HG03432 (cell line): ENCODE results near the gene SCN1B.
"Not testable (repeated sequence)": the region's sequence is repeated elsewhere in the genome, so short reads cannot be mapped to it uniquely, and the experiment has no call there.

Source experiments
- ATAC-seq: cut with Tn5 transposase; IDR thresholded peaks from one replicate; pipeline ENCODE4 v1.9.1; 2021; ENCODE audit warnings: mild to moderate bottlenecking, moderate library complexity; ENCODE audit not compliant: unreplicated experiment

The SCN1B gene

DNA sequence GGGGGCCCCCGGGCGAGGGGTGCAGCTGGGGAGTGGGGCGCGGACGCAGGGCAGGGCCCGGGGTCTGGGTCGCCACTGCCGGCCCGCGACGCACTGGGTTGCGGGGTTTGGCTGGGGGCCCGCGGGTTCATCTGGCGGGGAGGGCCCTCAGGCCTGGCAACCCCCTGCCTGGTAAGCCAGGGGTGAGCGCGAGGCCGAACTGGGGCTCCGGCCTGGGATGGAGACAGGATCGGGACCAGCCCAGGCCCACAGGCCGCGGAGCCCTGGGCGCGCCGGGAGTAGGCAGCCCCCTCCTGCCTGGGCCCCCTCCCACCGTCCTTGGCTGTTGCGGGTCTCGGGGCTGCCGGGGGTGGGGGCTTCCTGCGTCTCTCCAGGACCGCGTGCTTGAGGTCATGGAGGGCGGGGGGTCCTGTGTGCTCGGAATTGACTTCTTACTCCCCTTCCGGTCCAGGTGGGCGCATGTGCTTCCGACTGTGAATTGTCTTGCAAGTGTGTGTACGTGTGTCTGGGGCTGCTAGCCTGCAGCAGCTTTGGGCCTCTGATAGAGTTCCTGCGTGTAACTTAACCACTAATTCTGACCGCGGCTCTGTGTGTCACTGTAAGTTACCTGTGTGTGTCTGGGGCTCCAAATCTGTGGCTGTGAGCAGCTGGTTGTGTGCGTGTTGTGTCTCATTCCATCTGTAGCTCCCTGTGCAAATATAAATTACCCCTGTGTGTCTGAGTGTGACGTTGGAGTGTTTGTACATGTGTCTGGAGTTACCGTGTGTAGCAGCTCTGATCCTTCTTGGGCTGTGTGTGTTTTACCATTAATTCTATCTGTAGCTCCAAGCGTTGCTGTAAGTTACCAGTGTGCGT, 29.4 kb upstream of the SCN1B start:
- peak; percentile 21 for ATAC-seq

DNA sequence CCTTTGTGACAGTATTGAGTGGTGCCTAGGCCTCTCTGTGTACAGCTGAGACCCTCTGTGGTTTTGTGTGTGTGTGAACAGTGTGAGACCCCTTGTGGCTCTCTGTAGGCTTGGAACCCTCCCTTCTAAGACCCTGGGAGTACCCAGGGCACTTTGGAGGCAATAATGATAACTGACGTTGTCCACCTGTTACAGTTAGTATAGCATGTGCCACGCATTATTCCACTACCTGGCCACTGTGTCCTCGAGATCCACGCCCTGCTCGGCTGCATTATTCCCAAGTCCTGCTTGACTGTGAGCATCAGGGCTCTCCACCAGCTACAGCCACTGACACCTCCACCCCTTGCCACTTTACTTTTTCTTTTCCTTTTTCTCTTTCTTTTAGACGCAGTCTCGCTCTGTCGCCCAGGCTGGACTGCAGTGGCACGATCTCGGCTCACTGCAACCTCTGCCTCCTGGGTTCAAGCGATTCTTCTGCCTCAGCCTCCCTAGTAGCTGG, 28.2 kb upstream of the SCN1B start:
- no peak for ATAC-seq

DNA sequence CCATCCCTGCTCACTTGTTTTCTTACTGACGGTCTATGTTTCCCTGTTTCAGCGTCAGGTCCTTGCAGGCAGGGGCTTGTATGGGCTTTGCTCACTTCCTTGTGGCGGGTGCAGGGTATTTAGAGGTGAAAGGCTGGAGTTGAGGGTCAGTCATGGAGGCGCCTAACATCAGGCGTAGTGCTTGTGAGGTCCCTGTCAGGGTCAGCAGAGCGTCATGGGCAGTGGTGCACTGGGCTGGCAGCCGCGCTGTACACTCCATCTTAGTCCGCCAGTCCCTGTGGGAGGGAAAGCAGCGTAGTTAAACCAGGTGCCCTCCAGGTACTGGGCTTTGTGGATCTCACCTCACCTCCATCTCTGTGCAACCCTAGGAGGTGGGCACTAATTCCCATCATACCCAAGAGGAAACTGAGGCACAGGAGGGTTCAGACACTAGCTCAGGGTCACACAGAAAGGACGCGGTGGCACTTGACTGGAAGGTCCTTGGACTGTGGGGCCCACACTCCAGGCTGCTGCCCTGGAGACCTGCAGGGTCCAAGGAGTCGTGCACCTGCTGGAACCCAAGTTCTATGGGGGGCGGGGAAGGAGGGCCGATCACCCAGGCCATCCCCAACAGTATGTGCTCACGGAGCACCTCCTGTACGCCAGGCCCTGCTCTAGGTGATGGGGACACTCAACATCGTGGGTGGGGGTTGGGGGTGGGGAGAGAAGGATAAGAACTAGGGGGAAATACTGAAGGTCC, 25.6 kb upstream of the SCN1B start:
- no peak for ATAC-seq

DNA sequence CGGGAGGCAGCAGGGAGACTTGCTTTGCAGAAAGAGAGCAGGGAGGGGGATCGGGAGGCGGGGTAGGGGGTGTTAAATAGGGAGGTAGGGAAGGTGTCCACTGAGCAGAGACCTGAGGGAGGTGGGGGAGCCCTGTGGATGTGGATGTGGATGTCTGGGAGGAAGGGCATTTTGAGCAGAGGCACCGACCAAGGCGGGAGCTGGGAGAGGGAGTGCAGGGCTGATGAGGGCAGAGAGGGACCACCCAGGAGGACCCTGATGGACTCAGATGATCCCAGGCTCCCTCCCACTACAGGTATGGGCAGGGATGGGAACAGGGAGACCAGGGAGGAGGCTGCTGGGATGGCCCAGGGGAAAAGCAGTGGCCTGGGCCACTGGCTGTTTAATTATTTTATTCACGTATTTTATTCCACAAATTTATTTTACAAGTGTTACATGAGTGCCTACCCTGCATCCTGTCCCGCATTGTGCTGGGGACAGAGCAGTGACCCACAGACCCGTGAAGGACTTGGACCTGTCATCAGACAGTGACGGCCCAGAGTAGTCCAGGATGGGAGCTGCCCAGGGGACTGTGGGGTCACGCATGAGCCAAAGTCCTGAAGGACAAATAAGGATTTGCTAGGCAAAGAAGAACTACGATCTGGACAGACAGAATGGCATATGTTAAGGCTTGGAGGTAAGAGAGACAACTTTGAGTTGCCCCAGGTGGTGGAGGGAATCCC, 24.9 kb upstream of the SCN1B start:
- ATAC-seq = no peak

DNA sequence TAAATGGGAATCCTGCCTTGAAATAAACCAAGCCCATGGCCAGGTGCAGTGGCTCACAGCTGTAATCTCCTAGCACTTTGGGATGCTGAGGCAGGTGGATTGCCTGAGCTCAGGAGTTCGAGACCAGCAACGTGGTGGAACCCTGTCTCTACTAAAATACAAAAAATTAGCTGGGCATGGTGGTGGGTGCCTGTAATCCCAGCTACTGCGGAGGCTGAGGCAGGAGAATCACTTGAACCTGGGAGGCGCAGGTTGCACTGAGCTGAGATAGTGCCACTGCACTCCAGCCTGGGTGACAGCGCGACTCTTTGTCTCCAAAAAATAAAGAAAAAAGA, 24.3 kb upstream of the SCN1B start:
- ATAC-seq = not testable (repeated sequence)

DNA sequence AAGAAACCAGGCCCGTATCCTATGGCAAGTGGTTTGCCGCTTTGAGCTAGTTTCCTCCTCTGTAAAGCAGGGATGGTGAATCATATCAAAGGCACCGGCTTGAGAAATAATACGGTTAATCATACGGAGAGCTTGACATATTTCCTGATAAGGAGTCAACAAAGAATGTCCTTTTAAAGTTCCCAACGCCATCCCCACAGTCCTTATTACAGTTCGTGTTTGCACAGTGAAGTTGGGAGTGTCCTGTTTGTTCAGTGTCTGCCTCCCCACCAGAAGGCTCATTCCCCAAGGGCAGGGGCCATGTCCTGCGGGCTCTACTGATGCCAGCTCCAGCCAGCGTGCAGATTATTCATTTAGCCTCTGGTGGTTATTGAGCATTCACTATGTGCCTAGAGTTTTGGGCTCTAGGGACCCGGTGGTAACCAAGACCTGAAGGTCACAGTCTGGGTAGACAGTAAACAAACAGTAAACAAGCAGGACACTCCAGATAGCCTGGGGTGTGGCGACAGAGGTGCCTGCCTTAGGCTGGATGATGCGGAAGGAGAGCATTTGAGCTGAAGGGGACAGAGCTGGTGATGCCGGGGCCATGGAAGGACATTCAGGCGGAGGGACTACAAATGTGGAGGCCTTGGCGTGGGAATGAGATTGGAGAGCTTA, 23.8 kb upstream of the SCN1B start:
- no peak for ATAC-seq

DNA sequence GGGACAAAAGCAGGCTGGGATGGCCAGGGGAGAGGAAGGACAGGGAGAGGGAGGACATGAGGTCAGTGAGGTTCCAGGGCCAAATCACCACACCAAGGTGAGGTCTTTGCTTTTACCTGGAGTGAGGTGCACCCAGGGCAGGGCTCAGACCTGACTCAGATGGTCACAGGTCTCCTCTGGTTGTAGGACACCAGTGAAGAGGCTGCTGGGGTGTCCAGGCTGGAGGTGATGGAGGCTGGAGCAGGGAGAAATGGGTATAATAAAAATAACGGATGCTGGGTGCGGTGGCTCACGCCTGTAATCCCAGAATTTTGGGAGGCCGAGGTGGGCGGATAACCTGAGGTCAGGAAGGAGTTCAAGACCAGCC, 23.3 kb upstream of the SCN1B start:
- no peak for ATAC-seq

DNA sequence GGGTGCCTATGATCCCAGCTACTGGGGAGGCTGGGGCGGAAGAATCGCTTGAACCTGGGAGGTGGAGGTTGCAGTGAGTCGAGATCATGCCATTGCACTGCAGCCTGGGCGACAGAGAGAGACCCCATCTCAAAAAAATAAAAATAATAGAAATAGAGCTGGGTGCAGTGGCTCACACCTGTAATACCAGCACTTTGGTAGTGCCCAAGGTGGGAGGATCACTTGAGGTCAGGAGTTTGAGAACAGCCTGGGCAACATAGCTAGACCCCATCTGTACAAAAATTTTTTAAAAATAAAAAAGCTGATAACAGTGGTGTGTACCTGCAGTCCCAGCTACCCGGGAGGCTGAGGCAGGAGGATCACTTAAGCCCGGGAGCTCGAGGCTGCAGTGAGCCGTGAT, 22.8 kb upstream of the SCN1B start:
- ATAC-seq = not testable (repeated sequence)

DNA sequence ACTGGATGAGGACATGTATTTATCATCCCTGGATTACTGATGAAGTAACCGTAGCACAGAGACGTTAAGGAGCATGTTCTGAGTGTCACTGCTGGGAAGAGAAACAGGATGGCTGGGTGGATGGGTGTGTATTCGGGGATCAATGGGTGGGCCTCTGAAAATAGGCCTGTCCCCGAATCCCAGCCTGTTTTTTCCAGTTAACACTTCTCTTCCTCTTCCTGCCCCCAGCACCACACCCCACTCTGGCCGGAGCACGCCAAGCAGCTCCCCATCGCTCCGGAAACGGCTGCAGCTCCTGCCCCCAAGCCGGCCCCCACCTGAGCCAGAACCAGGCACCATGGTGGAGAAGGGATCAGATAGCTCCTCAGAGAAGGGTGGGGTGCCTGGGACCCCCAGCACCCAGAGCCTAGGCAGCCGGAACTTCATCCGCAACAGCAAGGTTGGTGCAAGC, 21.4 kb upstream of the SCN1B start:
- ATAC-seq = no peak

DNA sequence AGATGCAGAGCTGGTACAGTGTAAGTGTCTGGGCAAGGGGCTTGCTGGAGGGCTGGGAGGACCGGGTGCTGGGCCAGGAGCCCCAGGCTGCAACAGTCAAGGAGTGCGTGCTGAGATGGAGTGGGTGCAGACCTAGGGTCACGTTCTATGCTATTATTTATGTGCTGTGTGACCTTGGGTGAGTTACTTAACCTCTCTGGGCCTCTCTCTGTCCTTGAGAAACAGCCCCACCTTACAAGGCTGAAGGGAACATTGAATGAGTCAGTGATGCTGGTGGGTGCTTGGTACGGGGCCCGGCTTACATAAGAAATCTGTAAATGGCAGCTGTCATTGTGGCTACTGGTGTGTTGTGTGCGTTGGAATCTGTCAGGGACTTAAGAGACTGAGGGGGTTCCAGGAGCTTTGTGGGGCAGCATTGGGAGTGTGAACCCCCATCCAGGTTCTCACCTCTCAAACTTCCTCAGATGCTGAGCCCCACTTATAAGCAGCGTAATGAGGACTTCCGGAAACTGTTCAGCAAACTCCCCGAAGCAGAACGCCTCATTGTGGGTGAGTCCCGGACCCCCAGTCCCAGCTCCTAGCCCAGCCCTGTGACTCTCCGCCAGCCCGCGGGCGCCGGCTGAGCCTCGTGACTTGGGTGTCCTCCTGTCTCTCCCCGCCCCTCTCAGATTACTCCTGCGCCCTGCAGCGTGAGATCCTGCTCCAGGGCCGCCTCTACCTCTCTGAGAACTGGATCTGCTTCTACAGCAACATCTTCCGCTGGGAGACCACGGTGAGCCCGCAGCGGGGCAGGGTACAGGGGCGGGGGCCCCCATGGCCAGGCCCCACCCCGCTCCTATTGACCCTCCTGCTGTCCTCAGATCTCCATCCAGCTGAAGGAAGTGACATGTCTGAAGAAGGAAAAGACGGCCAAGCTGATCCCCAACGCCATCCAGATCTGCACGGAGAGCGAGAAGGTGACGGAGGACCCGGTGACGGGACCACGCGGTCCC, 20.6 kb upstream of the SCN1B start:
- ATAC-seq = no peak

DNA sequence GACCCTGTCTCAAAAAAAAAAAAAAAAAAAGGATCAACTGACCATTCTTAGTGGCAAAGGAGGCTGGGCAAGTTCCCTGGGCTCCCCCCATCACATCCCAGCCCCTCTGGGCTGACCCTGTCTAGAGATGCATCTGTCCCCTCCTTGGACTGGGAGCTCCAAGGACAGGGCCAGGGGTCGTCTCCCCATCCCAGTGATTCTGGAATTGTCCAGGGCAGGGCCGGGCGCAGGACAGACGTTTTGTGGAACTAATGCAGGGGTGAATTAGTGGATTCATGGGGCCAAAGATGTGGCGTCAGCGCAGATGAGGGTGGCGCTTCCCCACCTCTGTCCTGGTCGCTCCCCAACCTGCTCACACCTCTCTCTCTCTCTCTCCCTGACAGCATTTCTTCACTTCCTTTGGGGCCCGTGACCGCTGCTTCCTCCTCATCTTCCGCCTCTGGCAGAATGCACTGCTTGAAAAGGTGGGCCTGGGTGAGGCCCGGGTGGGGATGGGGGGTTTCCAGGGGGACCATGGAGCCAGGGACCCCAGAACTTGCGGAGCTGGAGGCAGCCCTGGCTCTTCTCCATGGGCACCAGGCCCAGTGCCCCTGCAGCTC, 19.1 kb upstream of the SCN1B start:
- no peak for ATAC-seq

DNA sequence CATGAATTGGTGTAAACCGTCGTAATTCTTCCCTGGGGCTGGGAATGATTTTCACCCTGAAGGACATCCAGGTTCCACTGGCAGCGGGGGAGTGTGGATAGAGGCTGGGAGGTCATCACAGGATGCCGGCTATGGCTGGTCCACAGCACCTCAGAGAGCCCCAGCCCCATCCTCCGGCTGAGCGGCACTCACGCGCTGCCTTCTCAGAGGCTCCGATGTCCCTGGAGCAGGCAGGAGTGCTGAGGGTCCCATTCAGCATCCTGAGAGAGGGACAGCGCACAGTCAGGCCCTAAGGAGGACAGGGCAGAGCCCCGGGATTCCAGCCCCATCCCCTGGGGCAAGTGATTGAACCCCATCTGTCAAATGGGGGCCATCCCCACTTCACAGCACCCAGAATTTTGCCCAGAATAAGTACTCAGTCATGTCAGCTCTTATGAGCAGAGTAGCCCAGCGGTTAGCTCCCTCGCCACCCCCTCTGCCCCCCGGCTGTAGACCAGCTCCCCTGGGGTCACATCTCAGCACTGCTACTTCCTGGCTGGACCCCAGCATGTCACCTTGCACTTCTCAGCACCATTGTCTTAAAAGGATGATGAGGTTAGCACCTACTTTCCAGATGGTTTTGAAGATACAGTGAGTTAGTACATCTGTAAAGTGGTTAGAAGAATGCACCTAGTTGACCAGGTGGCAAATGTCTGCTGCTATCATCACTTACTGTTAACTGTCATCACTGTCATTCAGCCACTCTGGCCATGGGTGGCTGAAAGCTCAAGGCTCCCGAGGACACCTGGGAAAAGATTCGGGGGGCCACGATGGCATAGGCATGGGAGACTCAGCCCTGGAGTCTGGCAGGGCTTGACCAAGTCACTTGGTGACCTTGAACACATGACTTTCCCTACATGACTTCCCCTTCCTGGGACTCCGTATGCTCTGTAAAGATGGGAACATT, 18.3 kb upstream of the SCN1B start:
- no peak for ATAC-seq

DNA sequence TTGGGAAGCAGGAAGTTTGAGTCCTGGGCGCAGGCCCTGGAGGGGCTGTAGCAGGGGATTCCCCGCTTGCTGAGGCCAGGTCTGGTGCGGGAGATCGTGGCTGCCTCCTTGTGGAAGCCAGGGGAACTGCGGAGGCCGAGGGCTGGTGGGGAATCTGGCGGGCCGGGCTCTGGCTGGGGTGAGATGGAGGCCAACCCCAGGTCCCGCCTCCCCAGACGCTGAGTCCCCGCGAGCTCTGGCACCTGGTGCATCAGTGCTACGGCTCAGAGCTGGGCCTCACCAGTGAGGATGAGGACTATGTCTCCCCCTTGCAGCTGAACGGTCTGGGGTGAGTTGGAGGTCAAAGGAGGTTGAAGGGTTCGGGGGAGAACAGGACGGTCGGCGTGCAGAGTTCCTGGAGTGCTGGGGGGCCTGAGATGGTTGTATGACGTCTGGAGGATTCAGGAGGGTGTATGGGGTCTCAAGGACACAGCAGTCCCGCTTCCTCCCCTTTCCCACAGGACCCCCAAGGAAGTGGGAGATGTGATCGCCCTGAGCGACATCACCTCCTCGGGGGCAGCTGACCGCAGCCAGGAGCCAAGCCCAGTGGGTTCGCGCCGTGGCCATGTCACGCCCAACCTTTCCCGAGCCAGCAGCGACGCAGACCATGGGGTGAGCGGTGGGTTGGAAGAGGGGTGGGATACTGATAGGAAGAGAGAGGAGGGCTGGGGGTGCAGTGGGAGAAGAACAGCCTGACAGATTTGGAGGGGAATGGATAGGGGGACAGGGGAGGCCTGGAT, 17.0 kb upstream of the SCN1B start:
- ATAC-seq = no peak

DNA sequence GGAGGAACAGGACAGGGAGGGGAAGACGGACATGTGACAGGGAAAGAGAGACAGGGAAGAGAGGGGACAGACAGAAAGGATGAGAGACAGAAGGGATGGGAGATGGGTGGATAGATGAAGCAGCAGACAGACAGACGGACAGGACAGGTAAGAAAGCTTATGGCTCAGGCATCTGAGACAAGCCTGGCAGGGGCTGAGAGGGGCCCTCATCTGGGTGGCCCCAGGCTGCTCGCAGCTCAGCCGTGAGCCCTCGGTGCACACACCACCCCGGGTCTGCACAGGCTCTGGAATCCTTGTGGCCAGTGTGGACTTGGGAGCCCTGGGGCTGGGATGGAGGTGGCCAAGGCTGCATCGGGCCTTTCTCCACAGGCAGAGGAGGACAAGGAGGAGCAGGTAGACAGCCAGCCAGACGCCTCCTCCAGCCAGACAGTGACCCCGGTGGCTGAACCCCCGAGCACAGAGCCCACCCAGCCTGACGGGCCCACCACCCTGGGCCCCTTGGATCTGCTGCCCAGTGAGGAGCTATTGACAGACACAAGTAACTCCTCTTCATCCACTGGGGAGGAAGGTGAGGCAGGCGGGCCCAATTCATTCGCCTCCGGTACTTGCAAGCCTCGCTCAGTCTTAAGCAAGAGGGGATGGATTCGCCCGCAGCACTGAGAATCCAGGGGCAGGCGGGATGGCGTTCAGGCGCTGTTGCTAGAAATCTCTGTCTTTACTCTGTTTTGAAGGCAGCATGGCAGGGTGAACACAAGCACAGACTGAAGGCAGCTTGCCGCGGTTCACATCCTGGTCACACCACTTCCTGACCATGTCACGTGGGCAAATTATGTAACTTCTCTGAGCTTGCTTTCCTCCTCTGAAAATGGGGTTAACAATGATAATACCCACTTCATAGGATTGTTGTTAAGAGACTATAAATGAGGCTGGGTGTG, 16.2 kb upstream of the SCN1B start:
- ATAC-seq = no peak

DNA sequence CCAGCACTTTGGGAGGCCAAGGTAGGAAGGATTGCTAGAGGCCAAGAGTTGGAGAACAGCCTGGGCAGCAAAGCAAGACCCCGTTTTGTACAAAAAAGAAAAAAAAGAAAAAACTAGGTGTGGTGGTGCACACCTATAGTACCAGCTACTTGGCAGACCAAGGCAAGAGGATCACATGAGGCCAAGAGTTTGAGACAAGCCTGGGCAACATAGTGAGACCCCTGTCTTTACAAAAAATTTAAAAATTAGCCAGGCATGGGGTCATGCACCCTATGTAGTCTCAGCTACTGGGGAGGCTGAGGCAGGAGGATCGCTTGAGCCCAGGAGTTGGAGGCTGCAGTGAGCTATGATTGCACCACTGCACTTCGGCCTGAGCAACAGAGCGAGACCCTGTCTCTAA, 15.5 kb upstream of the SCN1B start:
- ATAC-seq = not testable (repeated sequence)

DNA sequence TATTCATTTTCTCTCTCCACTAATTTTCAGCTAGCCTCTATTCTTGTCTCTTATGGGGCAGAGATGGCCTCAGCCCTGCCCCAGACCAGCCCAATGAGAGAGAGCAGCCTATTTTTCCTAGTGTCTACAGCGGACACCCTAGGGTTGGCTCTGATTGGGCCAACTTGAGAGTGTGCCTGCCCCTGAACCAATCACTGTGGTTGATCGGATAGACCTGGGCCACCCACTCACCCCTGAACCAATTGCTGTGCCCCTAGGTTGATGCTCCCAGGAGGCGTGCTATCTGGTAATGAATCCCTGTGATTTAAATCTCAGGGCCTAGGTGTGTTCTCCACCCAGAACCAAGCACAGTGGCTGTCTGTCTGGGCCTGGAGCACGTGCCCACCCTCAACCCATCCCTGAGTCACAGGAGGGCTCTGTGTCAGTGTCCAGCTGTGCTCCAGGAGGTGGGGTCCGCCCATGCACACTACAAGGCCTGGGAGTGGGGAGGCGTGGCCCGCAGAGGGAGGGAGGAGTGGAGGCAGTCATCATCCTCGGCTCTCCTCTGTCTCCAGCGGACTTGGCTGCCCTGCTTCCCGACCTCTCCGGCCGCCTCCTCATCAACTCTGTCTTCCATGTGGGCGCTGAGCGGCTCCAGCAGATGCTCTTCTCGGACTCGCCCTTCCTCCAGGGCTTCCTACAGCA, 14.9 kb upstream of the SCN1B start:
- no peak for ATAC-seq
